Stimulated activated CD8-positive, alpha-beta memory T cell treated with anti-CD3 and anti-CD28 coated beads, Interleukin-15, amount 100 ng/mL, for 1 hour (primary cell): ENCODE results near the gene SH3YL1.

Experiments used
- DNase-seq: peaks from one replicate; pipeline ENCODE4 v3.0.0-alpha.2; 2020; ENCODE audit warnings: low read depth

The SH3YL1 gene

DNA sequence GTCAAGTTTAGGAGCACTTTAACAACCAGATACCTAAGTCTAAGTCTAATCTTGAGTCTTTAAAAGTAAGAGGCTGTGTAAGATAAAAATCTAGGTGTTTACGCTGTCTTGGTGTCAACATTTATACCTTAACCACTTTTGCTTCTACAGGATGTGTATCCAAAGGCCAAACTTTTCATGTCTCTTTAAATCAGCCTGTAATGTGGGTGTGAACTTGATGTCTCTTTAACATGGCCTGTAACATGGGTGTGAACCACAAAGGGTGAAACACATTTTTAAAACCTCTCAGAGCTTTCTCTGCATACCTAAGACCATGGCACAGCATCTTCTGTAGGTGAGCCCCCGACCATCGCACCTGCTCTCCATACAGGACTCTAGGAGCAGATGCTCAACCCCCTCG, 40.4 kb downstream of the SH3YL1 start:
- no peak for DNase-seq

GRCh38 chr2:216068-216467, 47.8 kb downstream of the SH3YL1 start:
- DNase-seq = no peak

DNA sequence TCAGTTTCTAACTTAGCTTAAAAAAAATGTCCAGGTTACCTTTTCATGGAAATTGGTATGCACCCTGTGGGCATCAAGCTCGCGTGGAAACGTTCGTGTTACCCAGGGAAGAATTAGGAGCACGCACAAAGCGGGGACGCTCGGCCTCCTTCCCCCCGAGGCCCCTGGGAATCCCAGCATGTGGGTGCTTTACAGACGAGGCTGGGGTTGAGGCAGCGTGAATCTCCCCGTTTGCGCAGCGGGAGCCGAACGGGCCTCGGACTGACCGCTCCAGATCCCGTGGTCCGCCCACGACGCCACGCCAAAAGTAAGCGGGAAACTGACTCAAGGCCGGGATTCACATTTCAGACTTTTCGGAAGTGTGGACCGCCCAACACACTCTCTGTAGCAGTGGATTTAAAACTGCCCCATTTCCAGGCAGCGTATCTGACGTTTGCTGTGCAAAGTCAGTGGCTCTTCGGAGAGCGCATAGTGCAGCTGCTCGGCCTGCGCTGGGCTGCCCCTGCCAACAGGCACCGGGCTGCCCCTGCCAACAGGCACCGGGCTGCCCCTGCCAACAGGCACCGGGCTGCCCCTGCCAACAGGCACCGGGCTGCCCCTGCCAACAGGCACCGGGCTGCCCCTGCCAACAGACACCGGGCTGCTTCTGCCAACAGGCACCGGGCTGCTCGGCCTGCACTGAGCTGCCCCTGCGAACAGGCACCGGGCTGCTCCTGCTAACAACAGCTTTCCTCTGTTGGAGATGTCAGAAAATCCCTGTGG, 49.7 kb downstream of the SH3YL1 start:
- no peak for DNase-seq

DNA sequence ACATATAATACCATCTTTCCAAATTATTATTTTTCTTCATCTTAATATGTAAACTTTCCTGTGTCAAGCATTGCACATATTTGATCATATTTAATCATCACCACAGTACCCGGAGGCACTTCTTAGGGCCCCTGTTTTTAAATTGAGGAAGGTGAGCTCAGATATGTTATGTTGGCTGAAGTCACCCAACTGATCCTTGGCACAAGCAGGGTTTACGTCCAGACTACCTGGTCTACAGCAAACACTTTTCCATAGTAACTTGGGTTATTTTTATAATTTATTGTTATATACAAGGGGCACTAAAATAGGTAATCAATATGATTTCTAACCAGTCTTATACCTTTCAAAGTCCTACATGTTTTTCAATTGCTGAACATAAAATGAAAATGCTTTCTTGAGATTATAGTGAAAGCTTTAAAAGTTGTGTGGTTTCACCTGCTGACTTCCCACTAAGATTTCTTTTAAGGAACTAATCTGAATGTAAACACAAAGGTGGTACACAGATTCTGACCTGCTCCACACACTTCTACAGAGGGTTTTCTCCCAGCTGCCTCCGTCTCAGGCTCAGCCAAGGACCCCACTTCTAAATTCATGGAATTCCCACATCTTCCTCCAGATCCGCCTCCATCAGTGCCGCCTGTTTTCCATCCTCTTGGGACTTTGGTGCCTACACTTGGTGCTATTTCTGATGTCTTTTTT, 52.2 kb downstream of the SH3YL1 start:
- no peak for DNase-seq

GRCh38 chr2:210660-211059, 53.2 kb downstream of the SH3YL1 start:
- no peak for DNase-seq

DNA sequence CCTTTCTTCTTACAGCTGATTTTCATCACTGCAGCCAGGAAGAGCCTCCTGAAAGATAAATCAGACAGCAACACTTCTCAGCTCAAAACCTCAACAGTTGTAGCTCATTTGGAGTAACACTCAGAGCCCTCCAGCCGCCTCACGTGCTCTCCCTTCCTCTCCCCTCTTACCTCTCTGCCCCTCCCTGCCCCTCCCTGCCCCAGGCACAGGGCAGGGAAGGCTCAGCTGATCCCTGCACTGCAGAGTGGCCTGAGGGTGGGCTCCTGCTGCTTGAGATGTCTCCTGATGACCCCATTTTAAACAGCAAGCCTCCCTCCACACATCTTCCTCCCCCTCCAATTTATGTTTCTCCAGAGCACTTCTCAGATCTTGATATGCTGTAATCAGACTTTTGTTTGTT, 54.4 kb downstream of the SH3YL1 start:
- DNase-seq = no peak

DNA sequence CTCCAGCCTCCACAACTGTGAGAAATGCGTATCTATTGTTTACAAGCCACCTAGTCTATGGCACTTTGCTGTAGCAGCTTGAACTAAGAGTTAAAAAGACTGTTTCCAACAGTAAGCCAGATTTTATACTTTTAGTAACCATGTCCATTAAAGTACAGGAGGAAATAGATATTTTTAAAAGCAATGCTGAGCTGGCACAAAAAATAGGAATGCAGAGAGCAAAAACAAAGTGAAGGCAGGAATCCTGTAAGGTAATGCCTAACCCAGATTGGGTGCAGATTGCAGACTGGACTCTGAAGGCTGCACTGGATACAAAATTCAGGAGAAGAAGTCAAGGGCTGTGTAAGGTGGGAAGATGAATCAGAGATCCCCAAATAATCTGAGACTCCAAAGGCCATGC, 55.5 kb downstream of the SH3YL1 start:
- DNase-seq = no peak

DNA sequence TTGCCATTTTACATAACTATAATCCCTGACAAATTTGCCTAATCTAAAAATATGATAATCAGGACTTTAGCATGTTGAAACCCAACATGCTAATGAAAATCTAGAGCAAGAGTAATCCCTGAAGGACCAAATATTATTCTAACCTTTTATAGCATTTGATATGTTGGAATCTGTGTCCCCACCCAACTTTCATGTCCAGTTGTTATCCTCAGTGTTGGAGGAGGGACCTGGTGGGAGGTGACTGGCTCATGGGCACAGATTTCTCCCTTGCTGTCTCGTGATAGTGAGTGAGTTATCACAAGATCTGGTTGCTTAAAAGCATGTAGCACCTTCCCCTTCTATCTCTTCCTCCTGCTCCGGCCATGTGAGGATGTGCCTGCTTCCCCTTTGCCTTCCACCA, 59.8 kb downstream of the SH3YL1 start:
- no peak for DNase-seq

GRCh38 chr2:203401-203800, 60.4 kb downstream of the SH3YL1 start:
- DNase-seq = no peak

- no peak for DNase-seq
Measured at GRCh38 chr2:202945-203344, 60.9 kb downstream of the SH3YL1 start.

DNA sequence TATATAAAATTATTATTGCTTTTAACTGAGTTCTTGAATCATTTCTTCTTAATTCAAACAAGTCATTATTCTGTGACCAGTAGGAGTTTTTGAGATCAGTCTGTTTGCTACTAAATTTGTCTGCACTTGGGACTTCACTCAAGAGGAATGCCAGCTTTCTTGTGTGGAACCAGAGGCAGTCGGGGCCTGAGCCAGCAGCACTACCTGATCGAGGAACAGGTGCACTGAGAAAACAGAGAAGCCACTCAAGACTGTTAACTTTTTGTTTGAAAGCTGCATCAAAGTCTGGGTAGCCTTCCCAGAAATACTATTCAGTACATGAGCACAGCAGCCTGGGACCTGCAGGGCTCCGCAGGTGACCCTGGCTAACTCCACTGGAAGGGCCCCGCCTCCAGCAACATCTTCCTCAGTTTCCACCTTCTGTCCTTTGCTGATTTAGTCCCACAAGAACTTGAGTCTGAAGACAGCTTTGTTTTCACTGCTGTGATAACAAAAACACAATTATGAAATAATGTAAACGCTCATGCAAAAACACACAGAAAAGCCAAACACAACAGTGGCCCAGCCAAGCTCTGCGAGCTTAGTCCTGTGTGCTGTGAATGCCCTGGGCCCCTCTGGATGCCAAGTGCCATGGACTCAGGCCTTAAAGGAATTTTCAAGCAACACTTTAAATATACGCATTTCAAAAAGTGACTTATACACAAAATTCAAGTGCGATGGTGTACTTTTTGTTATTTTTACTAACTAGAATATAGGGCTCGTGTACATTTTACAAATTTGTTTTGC, 62.0 kb downstream of the SH3YL1 start:
- no peak for DNase-seq

DNA sequence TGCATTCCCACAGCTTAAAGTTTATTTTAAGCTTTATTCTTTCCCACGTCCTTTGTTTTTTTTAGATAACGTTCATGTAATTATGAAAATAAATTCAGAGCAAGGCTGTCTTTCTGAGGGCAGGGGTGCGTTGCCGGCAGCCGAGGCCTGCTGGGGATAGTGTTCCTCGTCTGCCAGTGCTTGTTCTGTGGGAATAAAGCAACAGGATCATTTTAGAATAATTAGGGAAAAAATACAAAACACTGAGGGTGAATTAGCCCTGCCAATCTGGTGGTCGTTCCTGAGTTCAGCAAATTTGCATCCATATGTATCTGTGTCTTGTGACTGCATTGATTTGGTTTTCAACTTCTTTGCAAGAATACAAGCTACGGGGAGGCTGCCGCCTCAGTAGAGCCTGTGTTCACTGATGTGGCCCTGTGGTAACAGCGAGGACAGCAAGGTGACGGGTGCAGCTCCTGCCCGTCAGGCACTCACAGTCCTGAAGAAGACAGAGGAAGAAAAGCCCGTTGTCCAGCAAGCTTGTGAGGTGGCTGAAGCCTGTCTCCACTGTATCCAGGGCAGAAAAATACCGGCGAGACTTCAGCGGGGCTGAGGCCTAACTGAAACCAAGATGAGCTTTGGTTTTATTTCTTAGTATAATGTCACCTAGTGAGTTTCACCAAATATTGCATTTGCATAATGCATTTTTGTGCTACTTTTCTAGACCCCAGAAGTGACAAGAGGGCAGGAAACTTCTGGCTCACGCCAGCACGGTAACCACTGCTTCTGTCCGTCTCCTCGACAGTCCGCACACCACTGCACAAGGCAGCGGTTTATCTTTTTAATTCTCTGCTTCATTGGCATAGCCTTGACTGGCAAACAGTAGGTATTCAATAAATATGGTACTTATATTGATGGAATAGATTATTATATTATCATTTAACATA, 64.5 kb downstream of the SH3YL1 start:
- DNase-seq = no peak

- no peak for DNase-seq
Measured at GRCh38 chr2:196406-196805, 67.4 kb downstream of the SH3YL1 start.

DNA sequence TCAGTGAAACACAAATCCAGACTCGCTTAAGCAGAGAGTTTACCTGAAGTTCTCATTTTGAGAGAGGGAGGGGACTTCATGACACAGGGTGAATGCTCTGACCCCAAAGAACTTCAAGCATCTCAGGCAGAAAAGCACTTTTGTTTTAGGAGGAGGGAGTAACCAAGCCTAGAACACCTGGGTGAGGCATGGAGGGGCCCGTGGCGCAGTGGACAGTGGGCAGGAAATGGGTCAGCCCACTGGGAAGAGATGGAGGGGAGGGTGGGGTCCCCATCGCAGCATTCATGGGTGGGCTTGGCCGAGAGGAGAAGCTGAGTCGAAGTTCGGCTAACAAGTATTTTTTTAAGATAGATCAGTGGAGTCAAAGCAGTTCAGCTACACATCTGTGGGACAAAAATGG, 67.9 kb downstream of the SH3YL1 start:
- DNase-seq = no peak

DNA sequence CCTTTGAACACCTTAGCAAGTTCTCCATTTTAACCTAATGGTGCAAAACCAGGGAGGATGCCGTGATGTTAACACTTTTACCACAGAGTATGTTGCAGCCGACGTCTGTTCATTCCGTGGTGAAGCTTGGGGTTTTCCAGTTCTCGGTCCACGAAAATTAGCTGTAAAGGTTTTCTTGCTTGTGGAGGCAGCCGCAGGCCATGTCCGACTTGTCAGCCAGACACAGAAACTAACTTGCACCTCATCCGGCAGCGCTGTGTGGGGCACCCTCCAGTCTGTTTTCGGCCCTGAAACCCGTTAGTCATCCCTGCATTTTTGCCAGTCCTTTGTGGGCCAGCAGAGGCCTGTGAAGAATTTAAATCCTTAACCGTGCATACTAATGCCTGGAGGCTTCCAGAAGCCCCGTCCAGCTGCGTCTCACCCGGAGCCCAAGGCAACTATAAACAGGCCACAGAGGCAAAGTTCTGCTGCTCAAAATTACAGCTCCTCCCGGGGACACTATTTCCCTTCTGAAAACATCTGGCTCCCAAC, 70.6 kb downstream of the SH3YL1 start:
- DNase-seq = no peak

- no peak for DNase-seq
Measured at GRCh38 chr2:191311-192190, 72.3 kb downstream of the SH3YL1 start.

DNA sequence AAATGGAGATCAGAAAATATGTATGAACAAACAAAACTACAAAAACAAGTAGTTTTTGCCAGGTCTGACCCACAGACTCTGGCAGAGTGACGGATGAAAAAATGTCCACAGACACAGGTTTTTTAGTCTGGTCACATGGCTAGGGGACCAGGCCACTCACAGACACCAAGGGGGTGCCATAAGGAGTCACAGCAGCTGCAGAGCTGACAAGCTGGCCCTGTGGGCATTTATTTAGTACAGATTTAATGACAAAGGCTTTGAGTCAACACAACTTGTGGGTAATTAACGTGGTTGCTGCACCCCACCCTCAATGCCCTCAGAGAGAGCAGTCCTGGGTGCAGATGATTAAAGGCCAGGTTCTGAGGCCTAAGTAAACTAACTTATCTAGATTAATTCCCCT, 76.0 kb downstream of the SH3YL1 start:
- DNase-seq = no peak

DNA sequence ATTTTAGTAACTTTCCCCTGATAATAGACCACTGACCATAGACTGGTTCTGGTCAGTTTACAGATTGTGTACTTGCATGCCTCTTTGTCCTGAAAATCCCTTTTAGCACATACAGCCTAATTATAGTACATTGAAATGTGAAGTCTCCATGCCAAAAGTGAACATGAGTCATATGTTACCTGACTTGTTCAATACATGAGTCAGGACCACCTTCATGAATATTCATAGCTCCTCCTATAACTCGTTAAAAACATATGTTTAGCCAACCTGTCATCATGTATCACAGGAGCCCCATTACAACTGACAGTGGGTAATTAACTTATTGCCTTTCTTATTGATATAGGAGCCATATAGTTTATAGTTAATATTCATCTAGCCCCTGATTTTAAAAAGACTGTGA, 78.6 kb downstream of the SH3YL1 start:
- no peak for DNase-seq

GRCh38 chr2:184695-185094, 79.1 kb downstream of the SH3YL1 start:
- DNase-seq = no peak

- DNase-seq = no peak
Measured at GRCh38 chr2:182509-183122, 81.2 kb downstream of the SH3YL1 start.
